Heart left ventricle (tissue), 13 donors: ENCODE data around the gene UCKL1.

Experiments
- CTCF ChIP-seq, 12 donors: fragments of 200-600 bp; sonication (generic) in 4 of 12; IDR thresholded peaks; one replicate each; pipeline versions ENCODE4 v1.5.0 to v1.8.0; 2018 to 2022; ENCODE audit warnings: antibody characterized with exemption in 12 of 12, mild to moderate bottlenecking in 5 of 12
- POLR2A ChIP-seq, 2 donors: fragments of 450-650 bp; IDR thresholded peaks; one replicate each; pipeline ENCODE4 v1.6.1; 2017; ENCODE audit warnings: antibody characterized with exemption in 2 of 2, mild to moderate bottlenecking in 2 of 2, moderate library complexity in 2 of 2
- donor health status: ischemic (EF 13 %, LVEDD 7.1; RV severe dilation, severe dysfunction).
- donor health status: DM: no; HTN: yes; CAD: no.
- donor health status: DM: no; HTN: no; CAD: no.
- donor health status: ischemic (EF 25% LVEDD 6.9; RV normal size, moderate dysfunction).
- donor health status: ischemic (EF 25% LVEDD 5.7; RV mildly dilated, moderate dysfunction).
- donor health status: ischemic (EF 35%, LVEDD 5.7; RV mildly dilated, moderate dysfunction).
- donor health status: nonischemic (EF 11% LVEDD 7.7; RV severe dilation, severe dysfunction).
- donor health status: DM: yes; HTN: yes; CAD: no.
- donor health status: PGD.
- donor health status: ischemic (EF 29% LVEDD 5.4; RV normal size, mild dysfunction).
- donor health status: nonischemic (EF 23%, LVEDD 6.1; RV moderate dilation, normal function).

DNA sequence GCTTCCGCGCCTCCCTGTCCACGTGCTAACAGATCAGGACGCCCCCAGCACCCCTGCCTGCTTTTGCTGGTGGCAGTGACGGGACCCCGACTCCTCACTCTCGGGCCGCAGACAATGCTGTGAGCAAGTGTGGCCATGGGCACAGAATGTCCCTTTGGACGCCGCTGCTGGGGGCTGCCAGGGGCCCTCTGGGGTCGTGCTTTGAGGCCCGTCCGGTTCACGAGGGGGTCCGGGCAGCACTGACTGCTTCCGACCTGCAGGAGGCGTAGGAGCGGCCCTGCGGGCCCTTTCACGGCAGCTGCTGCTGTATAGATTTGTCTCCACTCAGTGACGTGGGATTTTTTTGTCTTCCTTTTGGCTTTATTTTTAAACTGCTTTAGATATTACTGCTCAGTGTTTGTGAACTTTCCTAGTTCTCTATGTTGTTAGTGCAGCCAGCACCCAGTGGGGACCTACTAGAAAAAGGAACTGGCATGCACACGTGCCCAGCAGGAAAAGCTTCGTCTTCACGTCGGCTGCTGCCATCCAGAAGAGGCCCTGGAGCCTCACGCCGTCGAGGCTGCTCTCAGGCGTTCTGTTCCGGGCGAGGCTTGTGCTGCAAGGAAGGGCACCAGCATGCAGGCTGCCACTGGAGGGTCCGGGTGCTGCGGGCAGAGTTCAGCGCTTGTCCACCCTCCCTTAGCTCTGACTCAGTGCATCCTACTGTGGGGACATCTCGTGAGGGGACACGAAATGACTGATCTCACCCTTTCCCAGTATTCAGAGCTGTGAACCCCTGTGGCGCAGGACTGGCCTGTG lies 21.7 kb downstream of the UCKL1 start:
- TF ChIP-seq CTCF (IDR thresholded peaks at IDR 0.05) (peak in 10 of 12 donors; percentile 7 to 35 (median 18)), POLR2A (IDR thresholded peaks at IDR 0.05) (no peak)
